ENCODE measurements around the gene KIF6. TPM values are rescaled to one million over a fixed set of nuclear protein-coding genes. Genes with fewer than 3 reads are reported as not detected.

KIF6 gene
- total and polyA plus RNA-seq, 5 donors, result 0.25 to 1.4 (median 0.43) TPM

- Histone ChIP-seq H3K27me3 (ENCODE audit: control insufficient read depth, insufficient read depth) (no peaks in the 10 kb centered on the region), H3K4me3 (ENCODE audit: low read length) (no peak overlapping the region), H3K9me3 (ENCODE audit: control insufficient read depth, low read length) (no peaks in the 10 kb centered on the region), H3K27ac (ENCODE audit: low read length) (no peak overlapping the region), H3K4me1 (ENCODE audit: control insufficient read depth, insufficient read depth, low read length) (no peaks in the 10 kb centered on the region)
- ATAC-seq (no peak), DNase-seq (no peak)
- 85% methylated on average over 3 of the region's 3 CpGs for WGBS
- intact Hi-C loops (cut with DNase I), result no loop called here
These were observed 383.9 kb downstream of the KIF6 start for GRCh38 chr6:39341352-39341751.

DNA sequence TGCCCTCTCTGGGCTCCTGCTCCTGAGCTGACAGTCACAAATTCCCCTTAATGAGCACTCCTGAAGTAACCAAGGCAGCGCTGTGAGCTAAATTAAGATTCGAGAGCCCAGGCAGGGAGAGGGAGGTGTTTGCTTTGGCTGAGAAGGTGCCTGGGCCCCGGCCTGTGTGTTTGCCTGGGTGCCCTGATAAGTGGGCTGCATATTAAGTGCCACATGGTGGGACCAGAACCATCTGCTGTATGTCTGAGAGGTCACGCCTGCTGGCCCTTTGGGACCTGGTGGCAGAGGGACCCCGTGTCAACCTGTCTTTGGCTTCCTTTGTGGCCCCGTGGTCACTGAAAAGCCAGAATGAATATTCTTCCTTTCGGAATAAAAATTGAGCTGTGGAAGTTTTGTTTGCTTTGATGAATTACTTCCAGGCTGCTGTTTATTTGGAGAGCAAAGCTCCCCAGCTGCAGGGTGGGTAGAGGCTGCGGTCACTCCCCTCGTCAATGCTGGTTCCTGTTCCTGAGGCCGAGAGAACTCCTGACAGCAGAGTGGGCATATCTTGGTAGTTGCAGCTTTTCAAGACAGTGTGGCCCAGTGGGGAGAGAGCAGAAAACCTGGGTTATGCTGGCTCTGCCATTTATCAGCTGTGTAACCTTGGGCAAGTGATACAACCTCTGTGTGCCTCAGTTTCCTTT is 385.2 kb downstream of the KIF6 start:
- Histone ChIP-seq H3K9me3 (ENCODE audit: control insufficient read depth, low read length) (no peaks in the 10 kb centered on the region), H3K27ac (ENCODE audit: low read length) (no peak overlapping the region), H3K4me3 (ENCODE audit: low read length) (no peak overlapping the region), H3K27me3 (ENCODE audit: control insufficient read depth, insufficient read depth) (no peaks in the 10 kb centered on the region), H3K4me1 (ENCODE audit: control insufficient read depth, insufficient read depth, low read length) (no peaks in the 10 kb centered on the region)
- DNase-seq (peak in 2 of 3 donors; percentile 60 to 66), ATAC-seq (peak; percentile 59 to 61)
- intact Hi-C loops (cut with DNase I), result no loop called here
- WGBS, result 43% methylated on average over 10 of the region's 10 CpGs

DNA sequence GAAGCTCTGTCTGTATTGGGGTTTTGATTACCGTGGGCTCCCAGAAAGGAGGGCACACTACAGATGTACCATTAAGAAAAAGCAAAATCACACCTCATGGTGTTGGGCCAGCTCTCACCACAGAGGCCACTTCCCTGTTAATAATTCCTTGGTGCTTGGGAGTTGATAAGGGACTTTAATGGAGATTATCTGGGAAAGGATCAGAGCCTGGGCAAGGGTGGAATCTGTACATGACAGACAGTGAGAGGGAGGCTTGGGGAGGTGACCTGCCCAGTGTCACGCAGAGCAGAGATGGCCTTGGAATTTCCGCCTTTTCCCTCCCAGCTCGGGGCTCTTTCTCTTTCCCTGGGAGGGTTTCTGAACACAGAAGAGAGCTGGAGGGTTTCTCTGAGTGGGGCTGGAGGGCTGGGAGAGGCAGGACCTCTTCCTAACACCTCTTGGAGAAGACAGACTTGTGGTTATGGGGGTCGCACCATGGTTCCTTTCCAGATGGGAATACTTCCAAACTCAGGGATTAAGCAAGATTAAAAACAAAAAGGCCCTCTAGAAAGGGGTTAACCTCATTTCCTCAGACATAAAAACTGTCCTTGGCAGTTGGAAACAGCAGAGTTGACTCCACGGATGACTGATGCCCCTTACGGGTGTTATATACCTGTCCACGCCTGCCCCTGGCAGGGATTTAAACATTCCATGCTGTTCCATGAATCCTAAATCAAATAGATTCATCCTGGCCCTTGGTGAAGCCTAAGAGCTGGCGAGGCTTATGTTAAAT is 385.9 kb downstream of the KIF6 start:
- DNase-seq (no peak), ATAC-seq (no peak)
- Histone ChIP-seq H3K27me3 (ENCODE audit: control insufficient read depth, insufficient read depth) (no peaks in the 10 kb centered on the region), H3K27ac (ENCODE audit: low read length) (no peak overlapping the region), H3K9me3 (ENCODE audit: control insufficient read depth, low read length) (no peaks in the 10 kb centered on the region), H3K4me1 (ENCODE audit: control insufficient read depth, insufficient read depth, low read length) (no peaks in the 10 kb centered on the region), H3K4me3 (ENCODE audit: low read length) (no peak overlapping the region)
- 57% methylated on average over 9 of the region's 9 CpGs for WGBS
- intact Hi-C loops (cut with DNase I), result no loop called here

- intact Hi-C loops (cut with DNase I), result no loop called here
- no peak overlapping the region for H3K4me3 ChIP-seq (ENCODE audit: low read length)
- H3K4me1 ChIP-seq (ENCODE audit: control insufficient read depth, insufficient read depth, low read length), result no peaks in the 10 kb centered on the region
- no peak for DNase-seq
- no peaks in the 10 kb centered on the region for H3K27me3 ChIP-seq (ENCODE audit: control insufficient read depth, insufficient read depth)
- no peak for ATAC-seq
- no peaks in the 10 kb centered on the region for H3K9me3 ChIP-seq (ENCODE audit: control insufficient read depth, low read length)
- WGBS, result 73% methylated on average over 5 of the region's 5 CpGs
- no peak overlapping the region for H3K27ac ChIP-seq (ENCODE audit: low read length)
These were observed 386.8 kb downstream of the KIF6 start for GRCh38 chr6:39338397-39338796.

GRCh38 chr6:39335780-39336545 is 389.2 kb downstream of the KIF6 start:
- Histone ChIP-seq H3K27me3 (ENCODE audit: control insufficient read depth, insufficient read depth) (no peaks in the 10 kb centered on the region), H3K9me3 (ENCODE audit: control insufficient read depth, low read length) (no peaks in the 10 kb centered on the region), H3K4me3 (ENCODE audit: low read length) (no peak overlapping the region), H3K4me1 (ENCODE audit: control insufficient read depth, insufficient read depth, low read length) (no peaks in the 10 kb centered on the region), H3K27ac (ENCODE audit: low read length) (no peak overlapping the region)
- DNase-seq (peak in 1 of 3 donors; percentile 62), ATAC-seq (no peak)
- WGBS, result 40% methylated on average over 5 of the region's 5 CpGs
- intact Hi-C loops (cut with DNase I), result no loop called here

DNA sequence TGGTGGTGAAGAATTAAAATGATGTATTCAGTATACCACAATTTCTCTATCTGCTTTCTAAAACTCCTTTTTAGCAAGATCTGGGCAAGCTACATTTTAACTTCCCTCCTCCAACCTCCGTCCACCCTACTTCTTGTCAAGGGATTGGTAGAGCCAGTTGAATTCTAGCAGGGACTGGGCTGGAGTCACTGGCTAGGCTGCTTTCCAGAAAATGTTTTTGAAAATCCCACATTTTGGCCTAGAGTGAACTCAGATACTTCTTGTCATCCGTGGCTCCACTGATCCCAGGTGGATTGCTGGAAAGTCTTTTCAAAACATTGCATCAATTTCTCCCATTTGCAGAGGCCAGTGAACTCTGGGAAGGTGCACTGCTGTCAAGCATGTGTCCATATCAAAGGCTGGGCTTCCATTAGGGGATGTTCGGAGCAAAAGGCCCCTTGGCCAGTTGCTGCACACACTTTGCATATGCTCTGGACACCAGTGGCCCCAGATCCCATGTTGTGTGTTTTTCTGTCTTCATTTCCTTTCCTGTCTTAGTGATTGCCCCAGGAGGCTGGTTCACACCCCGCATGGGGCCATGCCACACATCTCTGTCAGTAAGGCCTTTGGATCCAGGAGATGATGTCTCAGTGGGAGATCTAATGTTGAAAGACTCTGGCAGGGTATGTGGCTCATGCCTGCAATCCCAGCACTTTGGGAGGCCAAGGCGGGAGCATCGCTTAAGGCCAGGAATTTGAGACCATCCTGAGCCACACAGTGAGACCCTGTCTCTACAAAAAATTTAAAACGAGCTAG is 391.4 kb downstream of the KIF6 start:
- H3K9me3 ChIP-seq (ENCODE audit: control insufficient read depth, low read length), result no peaks in the 10 kb centered on the region
- no peak for DNase-seq
- H3K4me3 ChIP-seq (ENCODE audit: low read length), result no peak overlapping the region
- ATAC-seq, result peak in 1 of 2 donors; percentile 61
- no peak overlapping the region for H3K27ac ChIP-seq (ENCODE audit: low read length)
- intact Hi-C loops (cut with DNase I), result no loop called here
- no peaks in the 10 kb centered on the region for H3K27me3 ChIP-seq (ENCODE audit: control insufficient read depth, insufficient read depth)
- no peaks in the 10 kb centered on the region for H3K4me1 ChIP-seq (ENCODE audit: control insufficient read depth, insufficient read depth, low read length)
- WGBS, result 69% methylated on average over 7 of the region's 7 CpGs

GRCh38 chr6:39330476-39330875 is 394.7 kb downstream of the KIF6 start:
- no peaks in the 10 kb centered on the region for H3K4me1 ChIP-seq (ENCODE audit: control insufficient read depth, insufficient read depth, low read length)
- 55% methylated on average over 3 of the region's 3 CpGs for WGBS
- H3K27ac ChIP-seq (ENCODE audit: low read length), result no peak overlapping the region
- DNase-seq, result peak in 1 of 3 donors; percentile 75
- intact Hi-C loops (cut with DNase I), result no loop called here
- no peak overlapping the region for H3K4me3 ChIP-seq (ENCODE audit: low read length)
- no peaks in the 10 kb centered on the region for H3K27me3 ChIP-seq (ENCODE audit: control insufficient read depth, insufficient read depth)
- peak; percentile 17 to 39 for ATAC-seq
- no peaks in the 10 kb centered on the region for H3K9me3 ChIP-seq (ENCODE audit: control insufficient read depth, low read length)

DNA sequence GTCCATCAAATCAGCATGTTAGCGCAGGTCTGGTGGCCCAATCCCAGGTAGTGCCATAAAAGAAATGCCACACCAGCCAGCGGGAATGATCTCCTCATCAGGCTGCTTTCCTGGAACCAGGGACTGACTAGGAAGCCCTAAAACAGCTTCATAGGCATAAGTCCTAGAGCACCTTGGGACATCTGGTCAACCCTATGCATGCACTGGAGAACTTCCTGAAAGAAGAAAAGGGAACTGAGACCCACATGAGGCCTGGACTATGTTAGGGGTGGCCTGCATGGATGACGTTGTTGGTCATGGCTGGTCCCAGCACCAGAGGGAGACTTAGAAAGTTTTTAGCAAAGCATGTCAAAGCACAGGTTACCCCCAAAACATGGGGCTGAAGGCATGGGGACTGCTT is 395.2 kb downstream of the KIF6 start:
- DNase-seq (no peak), ATAC-seq (peak in 1 of 2 donors; percentile 35)
- no peak overlapping the region for H3K4me3 ChIP-seq (ENCODE audit: low read length)
- intact Hi-C loops (cut with DNase I), result no loop called here
- H3K4me1 ChIP-seq (ENCODE audit: control insufficient read depth, insufficient read depth, low read length), result no peaks in the 10 kb centered on the region
- no peaks in the 10 kb centered on the region for H3K27me3 ChIP-seq (ENCODE audit: control insufficient read depth, insufficient read depth)
- no peak overlapping the region for H3K27ac ChIP-seq (ENCODE audit: low read length)
- WGBS, result 77% methylated on average over 3 of the region's 3 CpGs
- H3K9me3 ChIP-seq (ENCODE audit: control insufficient read depth, low read length), result no peaks in the 10 kb centered on the region

- Histone ChIP-seq H3K9me3 (ENCODE audit: control insufficient read depth, low read length) (no peaks in the 10 kb centered on the region), H3K4me3 (ENCODE audit: low read length) (no peak overlapping the region), H3K4me1 (ENCODE audit: control insufficient read depth, insufficient read depth, low read length) (no peaks in the 10 kb centered on the region), H3K27ac (ENCODE audit: low read length) (no peak overlapping the region), H3K27me3 (ENCODE audit: control insufficient read depth, insufficient read depth) (no peaks in the 10 kb centered on the region)
- intact Hi-C loops (cut with DNase I), result no loop called here
- DNase-seq (no peak), ATAC-seq (no peak)
- 89% methylated on average over 12 of the region's 12 CpGs for WGBS
These were observed 397.1 kb downstream of the KIF6 start for GRCh38 chr6:39328066-39328465.

- 65% methylated on average over 5 of the region's 5 CpGs for WGBS
- H3K4me1 ChIP-seq (ENCODE audit: control insufficient read depth, insufficient read depth, low read length), result no peaks in the 10 kb centered on the region
- intact Hi-C loops (cut with DNase I), result no loop called here
- no peaks in the 10 kb centered on the region for H3K27me3 ChIP-seq (ENCODE audit: control insufficient read depth, insufficient read depth)
- H3K4me3 ChIP-seq (ENCODE audit: low read length), result no peak overlapping the region
- no peaks in the 10 kb centered on the region for H3K9me3 ChIP-seq (ENCODE audit: control insufficient read depth, low read length)
- no peak for ATAC-seq
- no peak for DNase-seq
- no peak overlapping the region for H3K27ac ChIP-seq (ENCODE audit: low read length)
These were observed 397.7 kb downstream of the KIF6 start for GRCh38 chr6:39327507-39327906.

Measured in right cardiac atrium (tissue), 5 donors.